ENCODE results near the gene GPR87. TPM values are rescaled to one million over a fixed set of nuclear protein-coding genes. Genes with fewer than 3 reads are reported as not detected.
A peak's percentile ranks its signal among the peaks of the same experiment; 100 is the strongest.

The GPR87 gene
- polyA plus RNA-seq, 1 donor: not detected

DNA sequence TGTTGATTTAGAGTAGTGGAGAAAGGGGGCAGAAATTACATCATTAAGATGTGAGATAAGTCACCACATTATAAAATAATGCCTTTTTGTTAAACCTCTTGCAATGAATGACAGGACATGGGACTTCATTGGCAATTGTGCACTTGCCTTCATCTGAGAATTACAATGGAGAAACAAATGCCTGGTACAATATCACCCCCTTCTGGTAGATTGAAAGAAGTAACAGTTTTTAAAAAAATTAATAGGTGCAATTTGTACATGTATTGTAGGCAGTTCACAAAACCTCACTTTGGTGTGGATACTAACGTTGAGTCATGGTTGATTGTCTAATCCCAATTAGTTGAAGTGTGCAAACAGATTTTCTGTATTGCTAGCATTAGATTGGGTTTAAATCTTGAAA, 33.7 kb downstream of the GPR87 start:
- DNase-seq (ENCODE audit: low read depth): no peak

DNA sequence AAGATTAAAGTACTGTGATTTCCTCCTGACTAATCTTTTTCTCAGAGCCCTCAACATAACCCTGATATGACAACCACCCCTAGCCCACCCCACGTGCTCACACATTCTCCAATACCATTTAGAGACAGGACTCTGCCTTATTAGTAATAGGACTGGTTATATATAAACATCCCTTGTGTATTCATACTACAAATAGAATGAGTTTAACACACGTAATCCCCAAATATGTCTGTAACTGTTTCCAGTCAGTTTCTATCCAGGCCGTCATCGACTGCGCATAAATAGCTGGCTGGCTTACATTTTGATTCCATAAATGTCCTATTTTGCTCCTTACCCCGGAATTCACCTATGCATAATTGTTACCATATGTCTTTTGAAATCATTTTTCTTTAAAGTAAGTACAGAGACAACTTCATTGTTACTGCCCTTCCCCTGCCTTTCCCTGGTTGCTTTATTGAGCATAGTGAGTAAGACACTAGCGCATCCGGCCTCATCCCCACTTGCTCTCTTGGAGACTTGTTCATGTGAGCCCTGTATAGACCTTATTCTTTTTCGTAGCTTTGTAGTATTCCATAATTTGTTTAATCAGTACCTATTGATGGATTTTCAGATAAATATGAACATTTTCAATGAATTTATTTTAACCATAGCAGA, 34.8 kb downstream of the GPR87 start:
- DNase-seq (ENCODE audit: low read depth): peak; percentile 56

DNA sequence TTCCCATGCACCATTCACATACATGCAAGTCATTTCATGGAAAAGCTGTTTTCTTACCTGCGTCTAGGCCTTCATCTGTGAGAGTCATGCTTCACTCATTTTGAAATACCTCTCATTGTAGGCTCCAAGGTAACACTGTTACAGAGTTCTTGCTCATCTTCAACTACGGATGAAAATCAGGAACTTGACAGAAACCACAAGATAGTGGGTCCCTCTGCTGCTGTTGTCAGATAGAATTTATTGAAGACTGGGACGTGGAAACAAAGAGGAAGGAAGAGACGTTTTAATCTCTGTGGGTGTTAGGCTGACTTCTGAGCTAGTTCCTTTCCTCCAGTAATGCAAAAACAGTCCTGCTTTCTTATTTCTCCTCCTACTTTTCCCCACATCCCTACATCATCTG, 38.4 kb downstream of the GPR87 start, which contains the start of gene P2RY14:
P2RY14 (minus strand) TSS at position 313 of the 400 bp plus-strand sequence. CDS start 64,226 bp downstream, outside the sequence.
- DNase-seq (ENCODE audit: low read depth): no peak

DNA sequence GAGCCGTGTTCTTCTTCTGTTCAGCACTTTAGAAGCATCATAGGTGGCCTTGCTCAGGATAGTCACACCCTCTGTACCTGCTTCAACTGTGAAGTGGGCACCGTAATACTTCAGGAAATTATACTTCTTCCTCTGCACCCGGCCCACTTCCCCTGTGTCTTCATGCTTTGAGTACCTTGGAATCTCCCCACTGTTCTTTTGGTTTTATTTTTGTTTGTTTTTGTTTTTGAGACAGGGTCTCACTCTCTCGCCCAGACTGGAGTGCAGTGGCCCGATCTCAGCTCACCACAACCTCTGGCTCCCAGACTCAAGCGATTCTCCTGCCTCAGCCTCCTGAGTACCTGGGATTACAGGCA, 40.0 kb downstream of the GPR87 start:
- no peak for DNase-seq (ENCODE audit: low read depth)

DNA sequence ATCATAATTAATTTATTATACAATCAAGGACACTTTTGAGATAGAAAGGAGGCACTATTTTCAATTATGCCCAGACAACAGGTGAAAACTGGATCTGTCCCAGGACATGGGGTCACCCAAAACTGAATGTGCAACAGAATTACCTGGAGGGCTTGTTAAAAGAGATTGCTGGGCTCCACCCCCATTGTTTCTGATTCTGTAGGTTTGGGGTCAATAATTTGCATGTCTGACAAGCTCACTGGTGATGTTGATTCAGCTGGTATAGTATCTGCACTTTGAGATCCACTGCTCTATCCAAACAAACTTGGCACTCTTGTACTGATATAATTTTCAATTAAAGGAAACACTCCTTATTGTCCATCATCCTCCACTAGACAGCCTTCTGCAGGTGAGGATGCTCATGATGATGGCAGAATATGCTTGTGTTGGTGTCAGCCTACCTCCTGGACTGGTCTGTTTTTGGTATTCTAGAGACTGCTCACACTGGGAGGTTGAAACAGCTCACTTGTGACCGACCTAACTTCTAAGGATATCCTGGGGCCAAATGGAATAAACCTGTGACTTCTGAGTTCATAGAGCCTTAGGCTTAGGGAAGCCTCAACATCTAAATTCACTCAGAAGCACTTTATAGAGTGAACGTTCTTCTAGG, 40.5 kb downstream of the GPR87 start:
- no peak for DNase-seq (ENCODE audit: low read depth)

DNA sequence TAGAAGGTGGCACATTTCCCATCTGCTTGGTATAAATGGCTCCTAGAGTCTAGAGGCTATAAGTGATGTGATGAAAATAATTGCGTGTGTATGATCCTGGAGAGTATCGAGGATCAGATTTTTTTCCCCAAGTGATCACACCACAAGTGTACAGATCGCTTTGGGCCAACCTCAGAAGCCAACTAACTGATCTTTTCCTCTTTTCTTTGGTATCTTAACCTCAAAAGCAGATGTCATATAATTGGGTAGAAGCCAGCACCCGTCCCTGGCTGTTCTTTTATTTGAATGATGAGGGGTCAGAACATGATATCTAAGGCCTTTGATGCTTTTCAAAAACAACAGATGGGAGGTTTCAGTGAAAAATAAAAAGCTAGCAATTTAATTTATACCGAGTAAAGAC, 41.5 kb downstream of the GPR87 start:
- DNase-seq (ENCODE audit: low read depth): no peak

DNA sequence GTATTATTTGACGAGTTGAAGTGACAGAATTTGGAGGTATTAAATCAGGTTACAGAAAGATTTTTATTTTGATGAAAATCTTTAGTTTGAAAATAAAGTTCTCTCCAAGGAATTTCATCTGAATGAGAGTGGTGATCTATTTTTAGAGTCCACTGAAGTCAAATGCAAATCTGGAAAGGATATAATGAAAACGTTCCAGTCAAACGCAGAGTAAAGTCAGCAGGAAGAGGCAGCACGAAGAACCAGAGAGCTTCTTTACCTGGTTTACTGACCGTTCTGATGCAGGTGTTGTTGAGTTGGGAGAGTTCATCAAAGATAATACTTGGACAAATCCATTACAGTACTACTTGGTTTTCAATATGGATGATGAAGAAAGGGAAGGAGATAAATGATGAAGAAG, 47.0 kb downstream of the GPR87 start:
- no peak for DNase-seq (ENCODE audit: low read depth)

DNA sequence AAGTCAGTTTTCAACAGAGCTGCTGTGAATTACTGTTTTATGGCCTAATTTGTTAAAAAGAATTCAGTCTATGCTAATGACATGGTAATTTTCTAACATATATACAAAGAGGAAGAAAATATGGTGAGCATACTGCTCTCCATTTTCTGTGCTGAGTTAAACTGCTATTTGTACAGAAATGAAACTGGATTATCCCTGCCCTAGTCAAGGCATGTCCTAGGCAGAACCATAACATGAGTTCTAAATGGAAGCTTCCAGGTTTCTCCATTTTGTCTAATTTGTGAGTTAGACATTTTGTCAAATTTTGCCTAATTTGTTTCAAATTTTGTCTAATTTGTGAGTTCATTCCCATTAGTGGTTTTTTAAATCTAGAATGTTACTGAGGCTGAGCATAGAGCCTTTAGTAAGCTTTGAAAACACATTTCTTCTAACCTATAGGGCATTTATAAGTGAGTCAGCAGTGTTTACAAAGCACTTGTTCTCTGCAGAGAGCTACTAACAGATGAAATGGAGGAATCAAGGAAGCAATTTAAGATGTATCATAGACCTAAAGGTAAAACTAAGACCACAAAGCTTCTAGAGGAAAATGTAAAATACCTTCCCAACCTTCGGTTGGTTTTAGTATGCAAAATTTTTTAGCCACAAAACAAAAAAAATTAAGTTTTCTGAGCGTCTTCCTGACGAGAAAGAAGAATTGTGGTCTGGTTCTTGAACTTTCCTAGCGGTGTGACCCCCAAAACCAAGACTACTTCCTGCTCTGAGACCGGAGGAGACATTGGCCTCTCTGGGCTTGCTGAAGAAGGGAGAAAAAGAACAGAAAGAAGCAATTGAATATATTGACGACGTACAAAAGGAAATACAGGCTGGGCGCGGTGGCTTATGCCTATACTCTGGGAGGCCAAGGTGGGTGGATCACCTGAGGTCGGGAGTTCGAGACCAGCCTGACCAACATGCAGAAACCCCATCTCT, 48.1 kb downstream of the GPR87 start:
- DNase-seq (ENCODE audit: low read depth): no peak

DNA sequence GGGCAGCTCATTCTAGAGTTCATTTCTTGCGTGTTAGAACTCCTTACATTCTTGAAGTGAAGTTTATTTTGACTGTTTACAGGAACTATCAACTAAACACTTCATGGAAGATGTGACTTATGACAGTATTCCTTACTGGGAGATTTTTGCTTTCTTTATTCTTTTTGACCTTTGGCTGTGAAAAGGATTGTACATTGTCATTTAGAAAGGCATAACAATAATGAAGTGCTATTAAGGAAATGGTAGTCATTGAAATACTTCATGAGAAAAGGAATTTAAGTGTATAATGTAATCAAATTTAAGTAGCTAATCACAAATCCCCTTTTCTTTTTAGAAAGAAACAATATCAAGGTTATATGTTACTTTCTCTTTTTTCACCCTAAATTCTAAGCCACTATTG, 49.6 kb downstream of the GPR87 start:
- no peak for DNase-seq (ENCODE audit: low read depth)

DNA sequence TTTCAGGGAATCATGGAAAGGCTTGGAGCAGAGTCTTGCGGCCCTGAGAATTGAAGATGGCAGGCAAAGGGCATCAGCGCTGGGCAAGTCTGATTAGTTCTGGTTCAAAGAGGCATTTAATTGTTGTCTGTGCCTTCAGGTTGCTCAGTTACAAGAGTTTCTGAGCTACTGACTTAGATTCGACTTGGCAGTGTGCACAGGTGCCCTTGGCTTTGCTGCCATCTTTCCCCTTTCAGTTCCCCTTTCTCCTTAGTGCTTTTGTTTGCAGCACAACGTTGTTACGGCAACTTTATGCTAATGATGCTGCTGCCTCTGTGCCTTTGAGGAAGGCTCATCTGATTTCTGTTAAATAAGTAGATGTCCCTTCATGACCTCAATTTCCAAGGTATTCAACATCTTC, 50.8 kb downstream of the GPR87 start:
- DNase-seq (ENCODE audit: low read depth): no peak

DNA sequence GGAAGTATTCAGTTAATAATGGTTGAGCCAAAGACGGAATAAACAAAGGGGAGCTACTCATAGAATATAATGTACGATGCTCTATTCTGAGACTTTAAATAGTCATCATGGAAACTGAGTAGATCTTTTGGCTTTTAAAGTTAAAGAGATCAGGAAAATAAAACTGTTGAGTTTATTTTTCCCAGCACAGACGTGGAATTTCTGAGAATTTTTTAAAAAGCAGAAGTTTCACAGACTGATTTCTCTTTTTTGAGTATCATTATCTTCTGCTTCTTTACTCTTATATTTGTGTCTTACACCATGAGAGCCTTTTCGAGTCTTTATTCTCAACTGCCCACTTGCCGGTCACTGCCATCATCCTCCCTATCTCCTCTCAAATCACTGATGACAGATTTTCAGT, 51.5 kb downstream of the GPR87 start:
- DNase-seq (ENCODE audit: low read depth): no peak

DNA sequence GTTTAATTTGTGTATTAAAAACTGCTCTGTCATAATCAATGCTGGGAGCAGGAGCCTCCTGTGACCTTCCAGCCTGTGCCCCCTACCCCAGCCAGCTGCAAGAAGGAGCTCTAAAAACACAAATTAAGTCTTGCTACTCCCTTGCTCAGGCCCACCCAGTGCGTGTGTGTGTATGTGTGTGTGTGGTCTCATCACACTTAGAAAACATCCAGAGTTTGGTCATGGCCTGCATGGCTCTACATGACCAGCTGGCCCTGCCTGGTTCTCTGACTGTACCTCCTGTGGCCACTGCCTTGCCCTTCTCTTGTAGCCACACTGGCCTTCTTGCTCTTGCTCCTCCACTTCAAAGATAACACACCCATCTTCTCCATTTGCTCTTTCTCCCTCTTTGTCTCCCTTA, 52.0 kb downstream of the GPR87 start:
- DNase-seq (ENCODE audit: low read depth): no peak

DNA sequence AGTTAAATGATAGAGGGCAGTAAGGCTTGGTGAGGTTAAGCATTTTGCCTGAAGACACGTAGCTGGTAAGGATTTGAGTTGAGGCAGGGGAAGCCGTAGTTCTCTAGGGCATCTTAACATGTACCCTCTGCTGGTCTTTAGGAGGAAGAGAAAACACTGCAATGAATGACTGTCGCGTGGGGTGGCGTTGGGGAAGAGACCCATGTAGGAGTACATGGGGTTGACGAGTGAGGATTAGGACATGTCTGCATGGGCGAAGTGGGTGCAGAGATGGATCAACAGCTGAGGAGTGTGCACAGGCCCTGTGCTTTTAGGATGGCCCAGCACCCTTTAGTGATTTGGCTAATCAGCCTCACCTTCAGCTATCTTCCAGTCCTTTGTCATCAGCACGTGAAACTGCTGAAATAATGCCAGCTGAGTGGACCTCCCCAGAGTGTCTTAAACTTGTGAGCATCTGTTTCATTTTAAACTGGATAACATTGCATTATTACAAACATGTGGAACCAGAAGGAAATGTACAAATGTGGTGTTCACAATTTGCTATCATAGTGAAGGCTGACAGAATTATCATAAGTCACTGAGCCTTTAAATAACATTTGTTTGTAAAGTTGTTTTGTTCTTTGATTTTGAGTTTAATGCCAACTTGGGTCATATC, 53.6 kb downstream of the GPR87 start:
- no peak for DNase-seq (ENCODE audit: low read depth)

DNA sequence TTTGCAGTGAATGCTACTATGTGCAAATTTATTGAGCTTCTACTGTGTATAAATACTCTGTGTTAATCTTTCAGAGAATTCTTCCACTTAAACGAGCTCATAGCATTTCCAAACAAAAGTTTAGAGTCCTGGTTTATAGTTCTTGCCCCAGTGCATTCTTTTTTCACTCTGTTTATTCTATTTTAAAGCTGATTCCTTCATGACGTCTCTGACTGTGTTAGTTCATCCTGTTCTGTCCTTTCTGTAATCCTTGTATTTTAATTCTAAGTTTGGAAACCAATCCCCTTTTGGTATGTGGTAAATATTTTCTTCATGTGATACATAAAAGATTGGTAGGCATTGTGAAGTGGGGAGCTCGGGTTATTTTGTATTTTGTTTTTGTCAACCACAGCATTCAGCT, 57.0 kb downstream of the GPR87 start:
- no peak for DNase-seq (ENCODE audit: low read depth)

DNA sequence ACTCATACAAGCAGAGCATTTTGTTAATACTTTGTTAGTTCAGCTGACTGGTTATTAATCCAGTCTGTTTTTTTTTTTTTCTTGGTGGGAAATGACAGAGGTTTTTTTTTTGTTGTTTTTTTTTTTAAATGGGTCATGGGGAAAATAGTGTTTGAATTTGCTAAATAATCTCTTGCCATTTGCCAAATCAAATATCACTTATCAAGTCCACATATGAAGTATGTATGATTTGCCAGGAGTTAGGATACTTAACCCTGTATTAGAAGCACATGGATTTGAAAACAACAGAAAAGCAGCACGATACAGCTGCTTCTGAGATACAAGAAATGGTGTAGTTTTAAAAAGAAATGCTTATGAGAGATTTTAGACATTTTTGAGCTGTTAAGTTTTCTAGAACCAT, 59.9 kb downstream of the GPR87 start:
- no peak for DNase-seq (ENCODE audit: low read depth)

DNA sequence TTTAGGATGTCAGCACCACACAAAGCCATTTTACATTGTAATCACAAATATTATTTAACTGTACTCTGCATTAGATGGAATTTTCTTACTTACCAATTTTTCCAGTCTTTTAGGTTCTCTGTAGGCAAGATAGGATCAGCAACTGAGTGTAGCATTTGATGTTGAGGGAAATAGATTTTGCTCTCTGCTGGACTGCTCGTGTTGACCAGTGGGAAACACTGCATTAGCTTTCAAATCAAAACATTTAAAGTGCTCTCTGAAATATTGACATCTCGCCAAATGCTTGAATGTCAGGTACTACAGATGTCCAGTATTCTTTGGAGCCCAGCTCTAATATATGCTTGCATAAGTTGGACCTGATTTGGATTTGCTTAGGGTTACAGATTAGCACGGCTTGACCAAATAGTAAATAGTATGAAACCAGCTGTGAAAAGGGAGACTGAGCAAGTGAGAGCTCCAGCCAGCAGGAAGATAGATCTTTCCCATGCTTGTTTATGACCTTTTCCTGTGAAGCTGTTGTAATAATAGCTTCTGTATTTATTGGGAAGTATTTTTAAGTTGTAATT, 67.8 kb downstream of the GPR87 start:
- no peak for DNase-seq (ENCODE audit: low read depth)

Other genes starting within 250 kb of the GPR87 start
- 10.0 TPM for gene MED12L, start 231.2 kb downstream of the GPR87 start, polyA plus RNA-seq (ENCODE audit: insufficient read length)
- gene GPR171, start 113.6 kb downstream of the GPR87 start, polyA plus RNA-seq (ENCODE audit: insufficient read length): not detected
- 1.4 TPM for gene P2RY14, start 38.3 kb downstream of the GPR87 start, polyA plus RNA-seq (ENCODE audit: insufficient read length)
- 1.1 TPM for gene P2RY13, start 12.7 kb upstream of the GPR87 start, polyA plus RNA-seq (ENCODE audit: insufficient read length)
- gene P2RY12, start 67.9 kb upstream of the GPR87 start, polyA plus RNA-seq (ENCODE audit: insufficient read length): 0.92 TPM
- gene IGSF10, start 144.2 kb upstream of the GPR87 start, polyA plus RNA-seq (ENCODE audit: insufficient read length): 5.5 TPM